SK-N-MC (cell line): Measurements from ENCODE around the gene TMEM88.

ENCODE experiments used
- EZH2 ChIP-seq: fragments of 200-600 bp; sonication (generic); IDR thresholded peaks from one replicate; pipeline ENCODE4 v1.6.1; 2017; ENCODE audit warnings: antibody characterized with exemption
- FOXP2 ChIP-seq: optimal IDR thresholded peaks from 2 replicates; pipeline ENCODE3; 2011; ENCODE audit warnings: mild to moderate bottlenecking, moderate library complexity; ENCODE audit not compliant: insufficient read depth; ENCODE audit errors: extremely low read length, control extremely low read depth
- POLR2AphosphoS5 ChIP-seq: IDR thresholded peaks from 2 replicates; pipeline ENCODE4 v1.6.1; 2012; ENCODE audit warnings: mild to moderate bottlenecking, low read depth, low read length, borderline replicate concordance

GRCh38 chr17:7822126-7822525 is 32.7 kb upstream of the TMEM88 start:
- TF ChIP-seq POLR2AphosphoS5: no peak
- no peak for TF ChIP-seq EZH2
- TF ChIP-seq FOXP2: no peak
